ENCODE measurements around the gene AIG1.
"Not testable (repeated sequence)": the region's sequence is repeated elsewhere in the genome, so short reads cannot be mapped to it uniquely, and the experiment has no call there.

The AIG1 gene

DNA sequence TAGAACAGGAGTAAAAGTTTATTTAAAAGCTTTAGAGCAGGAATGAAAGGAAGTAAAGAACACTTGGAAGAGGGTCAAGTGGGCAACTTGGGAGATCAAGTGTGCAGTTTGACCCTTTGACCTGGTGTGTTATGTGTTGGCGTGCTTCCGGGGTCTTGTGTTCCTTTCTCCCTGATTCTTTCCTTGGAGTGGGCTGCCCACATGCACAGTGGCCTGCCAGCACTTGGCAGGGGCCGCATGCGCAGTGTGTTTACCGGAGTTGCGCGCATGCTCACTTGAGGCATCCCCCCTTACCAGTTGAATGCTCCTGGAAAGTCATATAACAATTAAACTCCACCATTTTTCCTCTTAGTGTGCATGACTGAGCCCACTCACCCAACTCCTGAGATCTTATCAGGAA, 229.5 kb downstream of the AIG1 start:
- no peak for DNase-seq

DNA sequence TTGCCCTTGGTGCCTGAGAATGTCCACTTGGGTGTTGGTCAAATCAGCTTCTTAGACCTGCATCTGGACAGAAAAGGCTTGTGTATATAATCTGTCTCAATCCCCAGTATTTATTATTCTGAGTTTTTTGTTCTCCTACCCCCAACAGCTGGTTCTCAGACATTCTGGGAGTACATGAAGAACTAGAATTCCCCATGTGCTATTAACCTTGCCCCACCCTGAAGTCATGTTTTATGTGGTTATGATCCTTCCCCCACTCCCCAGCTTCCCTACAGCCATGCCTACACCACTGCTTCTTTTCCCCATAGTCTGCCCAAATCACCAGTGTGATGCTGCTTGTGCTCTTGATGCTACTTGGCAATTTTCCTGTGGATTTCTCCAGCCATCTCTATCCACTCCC, 232.8 kb downstream of the AIG1 start:
- DNase-seq, result no peak

DNA sequence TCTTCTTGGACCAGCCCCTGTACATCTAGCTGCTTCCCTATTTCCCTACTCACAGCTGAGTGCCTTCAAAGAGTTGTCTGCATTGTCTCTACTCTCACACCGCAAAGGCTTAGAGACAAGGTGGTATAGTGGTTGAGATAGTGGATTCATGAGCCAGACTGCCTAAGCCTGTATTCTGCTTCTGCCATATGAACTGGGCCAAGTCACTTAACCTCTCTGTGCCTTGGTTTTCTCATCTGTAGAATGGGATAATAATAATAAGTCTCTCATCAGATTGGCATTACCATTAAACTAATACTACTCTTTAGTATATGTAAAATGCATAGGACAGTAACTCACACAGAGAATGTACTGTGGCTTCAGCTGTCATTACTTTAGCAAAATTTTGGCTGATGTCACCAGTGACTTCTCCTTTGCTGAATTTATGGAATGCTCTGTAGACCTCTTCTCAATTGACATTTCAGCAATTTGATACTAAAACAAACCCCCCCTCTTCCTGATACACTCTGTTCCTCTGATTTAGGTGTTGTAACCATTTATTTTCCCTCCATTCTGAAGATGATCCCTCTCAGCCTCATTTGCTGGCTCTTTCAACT, 233.7 kb downstream of the AIG1 start:
- DNase-seq, result no peak

DNA sequence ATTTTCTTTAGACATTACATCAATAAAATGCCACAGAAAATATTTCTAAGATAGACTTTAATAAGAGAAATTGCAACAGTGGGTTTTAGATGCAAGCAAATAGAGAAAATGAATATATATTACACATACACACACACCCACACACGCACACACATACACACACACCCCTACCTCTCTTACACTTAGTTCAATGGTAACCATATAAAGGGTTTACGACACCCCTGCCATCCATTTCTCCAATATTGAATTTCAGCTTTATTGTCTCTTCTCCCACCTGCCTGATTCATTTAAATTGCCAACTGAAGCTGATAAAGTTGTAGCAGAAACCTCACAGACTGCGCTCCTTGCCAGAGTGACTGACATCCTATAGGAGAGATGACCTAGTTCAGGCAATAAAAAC, 235.2 kb downstream of the AIG1 start:
- DNase-seq, result no peak

DNA sequence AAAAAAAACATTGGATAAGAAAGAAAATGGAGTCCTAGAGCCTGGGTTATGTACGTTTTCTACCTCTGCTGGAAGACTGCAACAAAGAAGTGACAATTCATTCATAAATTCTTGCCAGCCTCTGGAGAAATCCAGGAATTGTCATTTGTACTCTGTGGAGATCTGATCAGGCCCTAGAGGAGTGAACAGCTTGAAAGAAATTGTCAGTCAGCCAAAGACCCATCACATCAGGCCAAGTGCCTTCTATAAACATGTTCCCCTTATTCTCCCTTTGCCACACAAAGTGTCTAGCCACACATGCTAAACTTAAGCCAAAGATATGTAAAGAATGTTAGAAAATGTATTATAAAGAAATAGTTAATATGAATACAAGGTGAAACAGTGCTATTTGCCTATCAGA, 237.4 kb downstream of the AIG1 start:
- peak; percentile 43 for DNase-seq

DNA sequence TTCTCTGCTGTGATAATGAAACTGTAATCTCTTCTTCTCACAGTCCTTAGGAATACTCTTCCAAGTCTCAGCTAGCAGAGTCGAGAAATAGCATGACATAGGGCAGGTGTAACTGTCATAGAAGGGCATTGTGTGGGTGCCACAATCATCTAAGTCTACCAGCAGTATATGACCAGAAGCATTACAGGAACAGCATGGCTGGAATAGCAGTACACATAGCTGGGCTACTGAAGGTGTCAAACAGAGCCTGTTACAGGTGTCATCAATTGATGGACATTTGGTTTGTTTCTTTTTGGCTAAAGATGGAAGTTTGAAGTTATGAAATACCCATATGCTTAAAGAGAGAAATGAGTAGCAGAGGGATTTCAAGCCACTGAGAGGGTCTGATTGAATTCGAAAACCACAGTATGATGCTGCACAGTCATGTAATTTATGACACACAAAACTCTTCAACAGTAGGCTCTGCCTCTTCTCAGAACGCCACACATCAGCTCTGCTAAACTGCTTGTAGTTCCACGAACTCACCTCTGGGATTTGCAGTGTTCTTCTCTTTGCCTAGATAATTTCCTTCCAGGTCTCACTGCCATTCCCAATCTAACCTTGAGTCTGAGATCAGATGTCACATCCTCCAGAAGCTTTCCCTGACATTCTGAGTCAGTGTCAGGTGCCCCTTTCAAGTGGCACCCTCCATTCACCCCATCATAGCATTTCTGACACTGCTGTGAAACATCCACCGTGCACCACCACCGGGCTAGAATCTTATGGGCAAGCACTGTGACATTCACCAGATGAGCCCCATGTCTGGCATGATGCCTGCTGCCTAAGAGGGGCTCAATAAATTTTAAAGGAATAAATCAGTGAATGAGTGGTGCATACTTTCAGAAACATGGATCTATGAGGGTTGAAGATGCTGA, 238.8 kb downstream of the AIG1 start:
- no peak for DNase-seq

DNA sequence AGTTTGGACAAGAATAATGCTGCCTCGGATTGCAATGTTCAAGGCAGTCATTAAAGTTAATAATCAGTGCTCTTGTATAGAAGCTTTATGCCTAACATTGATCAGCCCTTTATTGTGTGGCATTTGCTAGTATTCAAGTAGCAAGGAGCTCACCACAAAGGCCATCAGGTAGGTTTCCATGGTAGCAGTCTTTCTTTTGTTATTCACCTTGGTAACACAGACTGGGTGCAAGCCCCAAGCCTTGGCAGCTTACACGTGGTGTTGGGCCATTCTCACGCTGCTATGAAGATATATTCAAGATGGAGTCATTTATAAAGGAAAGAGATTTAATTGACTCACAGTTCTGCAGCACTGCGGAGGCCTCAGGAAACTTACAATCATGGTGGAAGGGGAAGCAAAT, 240.5 kb downstream of the AIG1 start:
- no peak for DNase-seq

DNA sequence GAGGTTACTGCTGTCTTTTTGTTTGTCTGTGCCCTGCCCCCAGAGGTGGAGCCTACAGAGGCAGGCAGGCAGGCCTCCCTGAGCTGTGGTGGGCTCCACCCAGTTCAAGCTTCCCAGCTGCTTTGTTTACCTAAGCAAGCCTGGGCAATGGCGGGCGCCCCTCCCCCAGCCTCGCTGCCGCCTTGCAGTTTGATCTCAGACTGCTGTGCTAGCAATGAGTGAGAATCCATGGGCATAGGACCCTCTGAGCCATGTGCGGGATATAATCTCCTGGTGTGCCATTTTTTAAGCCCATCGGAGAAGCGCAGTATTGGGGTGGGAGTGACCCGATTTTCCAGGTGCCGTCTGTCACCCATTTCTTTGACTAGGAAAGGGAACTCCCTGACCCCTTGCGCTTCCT, 247.1 kb downstream of the AIG1 start:
- not testable (repeated sequence) for DNase-seq

DNA sequence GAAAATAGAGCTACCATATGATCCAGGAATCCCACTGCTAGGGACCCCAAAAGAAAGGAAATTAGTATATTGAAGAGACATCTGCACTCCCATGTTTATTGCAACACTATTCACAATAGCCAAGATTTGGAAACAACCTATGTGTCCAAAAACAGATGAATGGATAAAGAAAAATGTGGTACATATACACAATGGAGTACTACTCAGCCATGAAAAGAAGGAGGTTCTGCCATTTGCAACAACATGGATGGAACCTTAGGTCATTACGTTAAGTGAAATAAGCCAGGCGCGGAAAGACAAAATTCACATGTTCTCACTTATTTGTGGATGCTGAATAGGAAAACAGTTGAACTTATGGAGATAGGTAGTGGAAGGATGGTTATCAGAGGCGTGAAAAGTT, 252.5 kb downstream of the AIG1 start:
- no peak for DNase-seq

DNA sequence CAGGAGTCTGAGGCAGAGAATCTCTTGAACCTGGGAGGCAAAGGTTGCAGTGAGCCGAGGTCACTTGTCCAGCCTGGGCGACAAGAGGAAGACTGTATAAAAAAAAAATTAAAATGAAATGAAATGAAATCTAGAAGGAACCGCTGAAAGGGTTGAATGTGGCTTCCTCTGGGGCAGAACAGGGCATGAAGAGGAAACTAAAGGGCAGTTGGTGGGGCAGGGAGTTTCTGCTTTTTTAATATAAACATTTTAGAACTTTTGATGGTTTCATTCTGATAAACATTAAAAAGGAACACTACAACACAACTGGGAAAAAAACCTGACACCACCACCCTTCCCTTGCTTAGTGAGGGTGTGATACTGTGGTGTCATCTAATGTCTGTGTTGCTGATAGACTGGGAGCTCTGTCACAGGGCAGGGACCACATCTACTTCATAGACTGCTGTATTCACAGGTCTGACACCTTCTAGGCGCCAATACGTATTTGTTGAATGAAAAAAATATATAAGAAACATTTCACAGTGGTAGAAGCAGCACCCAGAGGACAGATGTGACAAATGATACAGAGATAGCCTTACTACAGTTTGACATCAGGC, 260.9 kb downstream of the AIG1 start:
- no peak for DNase-seq

DNA sequence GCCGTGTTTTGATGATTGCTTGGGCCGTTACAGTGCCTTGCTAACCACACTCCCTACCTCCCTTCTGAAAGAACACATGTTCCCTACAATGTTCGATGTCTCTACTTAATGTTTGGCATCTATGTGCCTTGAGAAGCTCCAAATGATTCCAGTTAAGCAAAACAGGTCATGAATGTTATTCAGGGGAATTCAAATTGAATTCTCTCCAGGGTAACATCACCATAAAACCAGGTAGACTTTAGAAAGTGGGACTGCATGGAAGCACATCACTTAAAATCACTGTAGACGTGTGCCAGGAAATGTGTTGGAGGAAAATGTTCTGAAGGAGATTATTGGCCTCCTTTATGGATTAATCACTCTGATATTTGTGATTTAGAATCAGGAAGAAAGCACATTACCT, 261.7 kb downstream of the AIG1 start:
- DNase-seq, result no peak

DNA sequence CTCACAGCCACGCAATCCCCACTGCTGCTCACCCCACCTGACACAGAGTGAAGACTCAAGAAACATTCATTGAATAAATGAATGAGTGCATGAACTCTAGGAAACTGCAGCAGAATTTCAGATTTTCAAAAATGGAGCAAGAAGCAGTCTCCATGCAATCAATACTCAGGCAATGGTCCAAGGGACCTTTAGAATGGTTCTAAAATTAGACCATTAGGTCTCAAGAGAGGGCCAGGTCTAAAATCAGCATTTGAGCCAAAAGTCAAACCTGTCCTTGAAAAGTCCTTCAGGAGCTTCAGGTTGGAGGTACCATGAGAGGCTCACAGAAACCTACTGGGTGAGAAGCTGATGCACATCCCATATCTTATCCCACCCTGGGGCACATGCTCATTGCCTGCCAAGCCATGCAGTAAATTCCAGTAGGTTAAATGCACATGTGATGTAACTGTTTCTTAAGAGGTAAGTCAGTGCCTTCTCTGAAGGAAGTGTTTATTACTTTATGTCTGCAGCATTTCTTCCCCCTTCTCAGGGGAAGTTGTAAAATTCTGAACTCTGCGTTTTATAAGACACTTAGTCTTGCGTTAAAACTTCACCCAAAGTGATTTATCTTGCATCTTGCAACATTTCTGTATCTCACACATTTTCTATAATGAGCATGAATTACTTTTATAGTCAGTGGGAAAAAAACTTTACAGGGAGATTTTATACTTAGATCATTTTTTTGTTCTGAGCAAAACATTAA, 263.2 kb downstream of the AIG1 start:
- DNase-seq, result no peak

DNA sequence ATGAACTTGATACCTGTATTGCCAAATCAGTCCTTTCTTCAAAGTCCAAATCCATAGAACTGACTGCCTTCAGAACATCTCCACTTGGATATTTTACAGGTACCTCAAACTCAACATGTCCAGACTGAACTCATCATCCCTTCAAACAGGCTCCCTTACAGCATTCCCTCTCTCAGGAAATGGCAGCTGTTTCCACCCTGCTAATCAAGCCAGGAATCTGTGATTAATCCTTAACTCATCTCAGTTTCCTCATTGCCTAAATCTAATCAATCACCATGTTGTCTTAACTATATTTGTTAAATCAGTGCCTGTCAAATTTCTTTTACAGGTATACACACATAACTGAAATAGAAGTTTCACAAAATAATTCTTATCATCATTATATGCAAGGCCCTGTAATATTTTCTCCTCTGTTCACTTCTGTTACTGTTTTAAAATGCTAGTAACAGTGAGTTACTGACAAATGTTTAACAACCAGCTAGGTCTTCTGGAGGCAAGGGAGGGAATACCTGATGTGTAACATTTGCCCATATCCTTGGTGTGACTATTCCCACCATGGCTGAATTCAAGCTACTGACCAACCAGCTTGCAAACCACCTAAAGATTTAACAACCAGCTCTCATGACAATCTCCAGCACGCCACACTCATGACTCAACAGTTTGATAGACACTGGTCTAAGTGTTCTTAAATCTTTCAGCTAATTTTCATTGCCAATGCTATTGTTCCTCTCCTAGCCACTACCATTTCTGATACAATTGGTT, 264.9 kb downstream of the AIG1 start:
- no peak for DNase-seq

DNA sequence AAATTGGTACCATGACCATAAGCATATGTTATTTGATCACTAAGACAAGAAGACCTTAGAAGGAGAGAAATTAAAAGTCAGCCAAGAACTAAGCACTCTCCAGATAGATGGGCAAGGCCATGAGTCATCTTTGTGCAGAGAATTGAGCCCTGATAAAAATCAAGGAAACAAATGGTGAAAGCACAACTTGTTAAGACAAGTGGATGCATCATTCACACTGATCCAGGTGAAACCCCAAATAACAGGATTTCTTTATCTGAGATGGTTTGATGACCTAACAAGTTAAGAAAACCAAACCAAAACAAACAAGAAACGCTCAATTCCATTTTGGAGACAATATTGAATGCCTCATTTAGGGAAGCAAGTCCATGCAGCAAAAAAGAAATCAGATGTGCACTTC, 268.2 kb downstream of the AIG1 start:
- DNase-seq, result no peak

DNA sequence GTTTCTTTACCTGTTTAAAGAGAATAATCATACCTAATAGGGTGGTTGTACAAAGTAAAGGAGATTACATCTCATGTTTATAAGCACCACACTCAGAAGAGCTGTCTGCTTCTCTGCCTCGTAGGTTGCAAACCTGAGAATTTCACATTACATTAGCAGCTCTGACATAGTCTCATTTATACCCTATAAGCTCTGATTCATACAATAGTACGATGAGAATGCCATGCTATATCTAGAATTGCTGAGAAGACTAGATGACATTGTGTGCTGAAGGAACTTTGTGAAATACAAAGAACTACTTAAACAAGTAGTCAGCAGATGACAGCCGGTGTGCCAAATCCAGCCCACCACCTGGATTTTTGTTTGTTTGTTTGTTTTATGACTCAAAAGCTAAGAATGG, 268.6 kb downstream of the AIG1 start:
- DNase-seq, result no peak

DNA sequence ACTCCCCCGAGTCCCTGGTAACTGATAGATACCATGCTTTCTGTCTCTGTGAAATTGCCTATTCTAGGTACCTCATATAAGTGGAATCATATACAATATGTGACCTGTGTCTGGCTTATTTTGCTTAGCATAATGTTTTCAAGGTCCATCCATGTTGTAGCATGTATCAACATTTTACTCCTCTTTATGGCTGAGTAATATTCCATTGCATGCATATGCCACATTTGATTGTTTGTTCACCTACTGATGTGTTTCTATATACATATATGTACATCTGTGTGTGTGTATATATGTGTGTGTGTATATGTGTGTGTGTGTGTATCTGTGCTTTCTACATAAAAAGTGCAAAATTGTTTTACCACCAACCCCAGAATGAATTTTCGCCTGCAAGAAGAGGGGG, 270.7 kb downstream of the AIG1 start:
- no peak for DNase-seq

DNA sequence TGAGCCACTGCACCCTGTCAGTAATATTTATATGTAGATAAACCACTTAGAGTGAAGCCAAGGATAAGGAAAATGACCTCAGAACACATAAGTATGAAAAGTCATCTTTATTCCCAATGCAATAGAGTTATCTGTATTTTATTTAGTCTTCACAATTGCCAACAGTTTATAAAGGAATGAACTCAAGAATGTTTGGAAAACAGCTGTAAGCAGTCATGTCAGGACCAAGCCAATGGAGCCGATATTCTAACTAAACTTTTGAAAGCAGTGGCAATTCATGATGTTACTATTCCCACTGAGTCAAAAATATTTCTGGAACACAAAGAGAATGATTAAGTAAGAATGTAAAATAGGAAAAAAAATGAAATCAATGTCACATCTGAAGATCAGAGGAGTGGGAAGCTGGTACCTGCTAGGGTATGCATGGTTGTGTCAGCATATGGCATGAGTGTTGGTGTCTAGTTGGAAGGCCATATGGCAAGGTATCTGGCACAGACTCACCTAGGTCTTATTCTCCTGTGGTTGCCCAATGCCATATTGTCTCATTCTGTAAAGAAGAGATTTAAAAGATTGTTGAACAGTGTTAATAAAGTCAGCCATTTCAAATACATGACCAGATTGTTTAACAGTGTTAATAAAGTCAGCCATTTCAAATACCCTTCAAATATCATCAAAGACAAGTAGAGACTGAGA, 271.6 kb downstream of the AIG1 start:
- DNase-seq, result no peak

DNA sequence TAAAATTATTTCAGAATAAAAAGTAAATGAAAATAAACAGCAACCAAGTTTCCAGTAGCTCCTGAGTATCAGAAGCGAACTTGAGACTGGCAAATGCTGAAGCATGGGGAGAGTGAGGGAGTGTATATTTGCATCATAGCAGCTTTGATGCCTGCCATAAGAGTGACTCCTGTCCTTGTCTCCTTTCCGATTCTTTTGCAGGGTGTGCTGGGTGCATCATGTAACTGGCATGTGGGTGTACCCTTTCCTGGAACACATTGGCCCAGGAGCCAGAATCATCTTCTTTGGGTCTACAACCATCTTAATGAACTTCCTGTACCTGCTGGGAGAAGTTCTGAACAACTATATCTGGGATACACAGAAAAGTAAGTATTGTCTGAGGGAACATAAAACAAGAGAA, 272.4 kb downstream of the AIG1 start:
- no peak for DNase-seq

DNA sequence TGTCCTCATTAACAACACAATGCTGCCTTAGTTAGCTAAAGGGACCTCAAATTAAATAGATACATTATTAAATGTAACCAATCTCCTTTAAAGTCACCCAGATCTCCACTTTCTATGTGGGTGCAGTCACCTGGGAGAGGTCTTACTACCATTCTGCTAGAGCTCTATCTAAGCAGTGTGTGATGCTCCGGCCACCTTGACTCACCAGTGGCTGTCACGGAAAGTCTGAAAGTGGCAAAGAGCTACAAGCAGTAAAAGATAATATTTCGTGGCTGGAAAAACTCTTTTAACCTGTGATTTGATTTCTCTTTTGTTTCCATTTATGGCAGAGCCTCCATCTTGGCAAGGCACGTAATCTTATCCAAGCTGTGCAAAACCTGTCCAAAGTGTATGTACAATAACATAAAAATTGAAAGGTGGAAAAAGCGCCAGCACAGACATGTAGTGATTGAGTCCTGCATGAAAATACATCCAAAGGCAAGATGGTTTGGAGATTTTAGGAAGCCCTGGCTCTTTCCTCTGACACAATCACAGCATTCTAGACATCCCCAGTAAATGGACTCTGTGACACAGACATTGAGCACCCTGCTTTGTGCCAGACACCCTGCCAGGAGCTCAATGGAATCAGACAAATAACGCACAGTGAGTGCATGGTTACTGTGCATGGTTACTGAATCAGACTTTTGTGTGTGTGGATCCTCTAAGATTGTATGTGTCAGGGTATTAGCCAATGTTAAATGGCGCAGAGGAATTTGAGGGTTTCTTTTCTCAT, 273.2 kb downstream of the AIG1 start:
- no peak for DNase-seq

DNA sequence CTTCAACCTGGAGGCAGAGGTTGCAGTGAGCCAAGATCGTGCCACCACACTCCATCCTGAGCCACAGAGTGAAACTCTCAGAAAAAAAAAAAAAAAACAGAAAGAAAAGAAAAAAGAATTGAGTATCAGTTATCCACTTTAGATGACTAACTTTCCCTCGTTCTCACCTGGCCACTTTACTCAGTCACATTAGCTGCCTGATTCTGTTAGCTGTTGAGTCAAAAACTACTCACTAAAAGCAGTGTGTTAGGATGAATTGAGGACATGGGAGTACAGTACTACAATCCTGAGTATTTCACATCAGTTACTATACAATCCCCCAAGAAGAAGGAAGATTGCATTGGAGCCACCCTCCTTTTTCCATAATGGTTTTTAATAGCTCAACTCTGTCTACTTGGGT, 275.2 kb downstream of the AIG1 start:
- no peak for DNase-seq

DNA sequence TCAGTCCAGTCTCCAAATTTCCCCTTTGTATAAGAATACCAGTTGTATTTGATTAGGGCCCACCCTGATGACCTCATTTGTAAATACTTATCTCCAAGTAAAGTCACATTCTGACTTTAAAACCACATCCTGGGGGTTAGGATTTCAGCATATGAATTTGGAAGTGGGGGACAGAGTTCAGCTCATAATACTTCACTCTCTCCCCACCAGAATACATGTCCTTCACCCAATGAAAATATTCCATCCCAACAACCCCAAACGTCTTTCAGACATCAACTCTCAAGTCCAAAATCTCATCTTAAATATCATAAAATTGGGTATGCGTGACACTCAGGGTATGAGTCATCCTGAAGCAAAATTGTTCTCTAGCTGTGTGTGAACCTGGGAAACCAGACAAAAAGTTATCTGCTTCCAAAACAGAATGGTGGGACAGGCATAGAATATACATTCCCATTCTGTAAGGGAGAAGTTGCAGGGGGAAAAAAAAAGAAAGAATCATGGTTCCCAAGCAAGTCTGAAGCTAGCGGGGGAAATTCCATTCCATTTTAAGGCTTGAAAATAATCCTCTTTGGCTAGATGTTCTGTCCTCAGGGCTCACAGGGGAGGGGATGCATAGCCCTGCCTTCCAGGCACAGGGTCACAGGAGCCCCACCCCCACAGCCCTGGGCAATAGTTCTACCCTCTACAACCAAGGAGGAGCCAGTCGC, 275.9 kb downstream of the AIG1 start:
- DNase-seq, result no peak
